ENCODE data around the gene INPP5A.

INPP5A gene

GRCh38 chr10:132566892-132567291, 29.3 kb downstream of the INPP5A start:
- Histone ChIP-seq H2AFZ (ENCODE audit: low read length) (no peak overlapping the region), H3K4me2 (ENCODE audit: low read depth, low read length) (no peak overlapping the region), H3F3A (ENCODE audit: insufficient read depth, low read length) (peaks cover 7% of the 10 kb centered on the region), H3K9ac (ENCODE audit: low read length) (no peak overlapping the region), H3K9me3 (replicated peaks; ENCODE audit: insufficient read depth, low read length) (no peaks in the 10 kb centered on the region), H3K9me2 (replicated peaks; ENCODE audit: insufficient read depth, low read length) (no peaks in the 10 kb centered on the region), H3K79me2 (ENCODE audit: low read length) (no peaks in the 10 kb centered on the region), H3K4me3 (ENCODE audit: low read length) (no peak overlapping the region), H4K20me1 (ENCODE audit: insufficient read depth, low read length) (no peaks in the 10 kb centered on the region), H3K4me1 (ENCODE audit: low read length) (peaks cover 12% of the 10 kb centered on the region), H3K36me3 (replicated peaks; ENCODE audit: insufficient read depth, low read length) (no peaks in the 10 kb centered on the region), H3K27ac (ENCODE audit: low read length) (no peak overlapping the region), H3K27me3 (replicated peaks; ENCODE audit: insufficient read depth, low read length) (no peaks in the 10 kb centered on the region)
- DNase-seq: no peak
- TF ChIP-seq EZH2phosphoT487 (IDR thresholded peaks at IDR 0.05; ENCODE audit: low read length): no peak
- TF ChIP-seq CTCF (IDR thresholded peaks at IDR 0.05; ENCODE audit: low read length): no peak
- no peak for TF ChIP-seq EZH2 (optimal IDR thresholded peaks at IDR 0.05; ENCODE audit: low read depth, low read length)

- Histone ChIP-seq H3K9me3 (replicated peaks; ENCODE audit: insufficient read depth, low read length) (no peaks in the 10 kb centered on the region), H3K36me3 (replicated peaks; ENCODE audit: insufficient read depth, low read length) (no peaks in the 10 kb centered on the region), H3K4me2 (ENCODE audit: low read depth, low read length) (peak overlapping the region; percentile 61; the same call in 1 of the 2 replicates), H3K27ac (ENCODE audit: low read length) (no peak overlapping the region; the same call in 1 of the 2 replicates), H2AFZ (ENCODE audit: low read length) (no peak overlapping the region), H3F3A (ENCODE audit: insufficient read depth, low read length) (peaks cover 12% of the 10 kb centered on the region), H3K79me2 (ENCODE audit: low read length) (0 out of 2 replicates have a peak, but pooled peaks cover 2% of the 10 kb centered on the region), H3K9ac (ENCODE audit: low read length) (no peak overlapping the region), H3K27me3 (replicated peaks; ENCODE audit: insufficient read depth, low read length) (no peaks in the 10 kb centered on the region), H3K9me2 (replicated peaks; ENCODE audit: insufficient read depth, low read length) (no peaks in the 10 kb centered on the region), H4K20me1 (ENCODE audit: insufficient read depth, low read length) (no peaks in the 10 kb centered on the region), H3K4me1 (ENCODE audit: low read length) (peaks cover 16% of the 10 kb centered on the region), H3K4me3 (ENCODE audit: low read length) (no peak overlapping the region)
- TF ChIP-seq CTCF (IDR thresholded peaks at IDR 0.05; ENCODE audit: low read length) (no peak), EZH2phosphoT487 (IDR thresholded peaks at IDR 0.05; ENCODE audit: low read length) (no peak), EZH2 (optimal IDR thresholded peaks at IDR 0.05; ENCODE audit: low read depth, low read length) (no peak)
- DNase-seq: no peak
Observed at GRCh38 chr10:132570265-132570664, 32.7 kb downstream of the INPP5A start.

GRCh38 chr10:132570771-132571649, 33.4 kb downstream of the INPP5A start:
- no peaks in the 10 kb centered on the region for H3K9me3 ChIP-seq (replicated peaks; ENCODE audit: insufficient read depth, low read length)
- peak overlapping the region; percentile 61 for H3K4me2 ChIP-seq (ENCODE audit: low read depth, low read length)
- TF ChIP-seq EZH2 (optimal IDR thresholded peaks at IDR 0.05; ENCODE audit: low read depth, low read length) (no peak), EZH2phosphoT487 (IDR thresholded peaks at IDR 0.05; ENCODE audit: low read length) (no peak), CTCF (IDR thresholded peaks at IDR 0.05; ENCODE audit: low read length) (no peak)
- no peaks in the 10 kb centered on the region for H3K9me2 ChIP-seq (replicated peaks; ENCODE audit: insufficient read depth, low read length)
- H3K4me1 ChIP-seq (ENCODE audit: low read length): peaks cover 16% of the 10 kb centered on the region
- peak; percentile 69 for DNase-seq
- H2AFZ ChIP-seq (ENCODE audit: low read length): peak overlapping the region; percentile 35; the same call in 1 of the 2 replicates
- H3K4me3 ChIP-seq (ENCODE audit: low read length): peak overlapping the region; percentile 21; the same call in 1 of the 2 replicates
- peak overlapping the region; percentile 89 for H3K27ac ChIP-seq (ENCODE audit: low read length)
- H3F3A ChIP-seq (ENCODE audit: insufficient read depth, low read length): peaks cover 12% of the 10 kb centered on the region
- no peaks in the 10 kb centered on the region for H4K20me1 ChIP-seq (ENCODE audit: insufficient read depth, low read length)
- H3K79me2 ChIP-seq (ENCODE audit: low read length): 0 out of 2 replicates have a peak, but pooled peaks cover 2% of the 10 kb centered on the region
- no peaks in the 10 kb centered on the region for H3K36me3 ChIP-seq (replicated peaks; ENCODE audit: insufficient read depth, low read length)
- no peaks in the 10 kb centered on the region for H3K27me3 ChIP-seq (replicated peaks; ENCODE audit: insufficient read depth, low read length)
- H3K9ac ChIP-seq (ENCODE audit: low read length): peak overlapping the region; percentile 34
